Umbilical cord (tissue), 2 donors: ENCODE measurements around the gene FBXO31. TPM values are rescaled to one million over a fixed set of nuclear protein-coding genes. Genes with fewer than 3 reads are reported as not detected.
A peak's percentile ranks its signal among the peaks of the same experiment; 100 is the strongest.
"Not testable (repeated sequence)": the region's sequence is repeated elsewhere in the genome, so short reads cannot be mapped to it uniquely, and the experiment has no call there.

Experiments used
- DNase-seq: peaks from one replicate; pipeline ENCODE4 v3.0.0-alpha.2; 2015; ENCODE audit warnings: low spot score
- total RNA-seq: library from RNA; depleted of rRNA; stranded (reverse); fragments of >200 nt; gene quantifications from one replicate; pipeline ENCODE4 v1.2.3, GENCODE V29; 2014; ENCODE audit warnings: low replicate concordance; ENCODE audit not compliant: insufficient read depth

The FBXO31 gene
- total RNA-seq, 1 donor from 2014 or later, result 33.0 TPM

GRCh38 chr16:87365021-87365713 is 18.4 kb downstream of the FBXO31 start:
- DNase-seq, result no peak

DNA sequence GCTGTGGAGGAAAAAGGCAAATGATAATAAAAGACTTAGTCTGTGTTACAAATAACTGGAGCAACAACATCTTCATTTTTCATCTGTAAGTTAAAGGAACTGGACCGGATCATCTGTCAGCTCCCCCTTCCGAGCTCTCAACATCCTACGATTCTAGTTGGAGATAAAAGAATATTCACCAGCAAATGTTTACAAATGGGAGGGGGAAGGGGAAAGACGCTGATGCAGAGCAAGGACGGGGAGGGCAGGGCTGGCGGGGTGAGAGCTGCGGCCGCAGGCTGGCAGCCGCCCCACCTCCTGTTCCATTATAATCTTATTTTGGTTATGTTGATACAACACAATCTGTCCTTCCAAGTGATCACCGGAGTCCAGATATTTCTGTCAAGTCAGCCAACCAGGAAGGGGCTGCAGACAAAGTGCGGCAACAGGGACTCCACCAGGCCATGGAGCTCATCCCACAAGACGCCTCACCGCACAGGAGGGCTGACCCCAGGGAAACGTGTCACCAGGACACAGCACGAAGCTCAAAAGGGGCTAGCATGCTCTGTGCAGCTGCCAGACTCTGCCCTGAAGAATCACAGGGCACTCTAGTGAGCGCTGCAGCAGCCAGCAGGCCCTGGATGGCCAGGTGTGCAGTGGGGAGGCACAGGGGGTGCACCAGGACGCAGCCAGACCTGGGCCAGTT is 19.7 kb downstream of the FBXO31 start:
- no peak for DNase-seq

GRCh38 chr16:87362828-87363559 is 20.6 kb downstream of the FBXO31 start:
- DNase-seq, result not testable (repeated sequence)

- no peak for DNase-seq
Measured at GRCh38 chr16:87361916-87362619, 21.5 kb downstream of the FBXO31 start.

GRCh38 chr16:87360862-87361610 is 22.5 kb downstream of the FBXO31 start:
- no peak for DNase-seq

GRCh38 chr16:87359121-87359520 is 24.5 kb downstream of the FBXO31 start:
- no peak for DNase-seq

GRCh38 chr16:87358696-87359095 is 24.9 kb downstream of the FBXO31 start:
- DNase-seq, result no peak

GRCh38 chr16:87358250-87358649 is 25.3 kb downstream of the FBXO31 start:
- DNase-seq, result no peak

- DNase-seq, result no peak
Measured at GRCh38 chr16:87356491-87356853, 27.1 kb downstream of the FBXO31 start.

DNA sequence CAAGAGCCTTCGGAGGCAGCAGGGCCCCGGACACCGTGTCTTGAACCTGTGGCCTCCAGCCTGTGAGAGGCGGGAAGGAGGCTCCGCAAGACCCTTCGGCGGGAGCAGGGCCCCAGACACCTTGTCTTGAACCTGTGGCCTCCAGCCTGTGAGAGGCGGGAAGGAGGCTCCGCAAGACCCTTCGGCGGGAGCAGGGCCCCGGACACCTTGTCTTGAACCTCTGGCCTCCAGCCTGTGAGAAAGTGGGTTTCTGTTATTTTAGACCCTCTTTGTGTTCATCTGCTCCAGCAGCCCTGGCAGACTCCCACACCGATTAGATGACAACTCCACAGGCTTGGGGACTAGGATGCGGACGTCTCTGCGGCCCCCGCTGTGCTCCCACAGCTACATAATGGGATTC is 30.0 kb downstream of the FBXO31 start:
- DNase-seq, result no peak

- no peak for DNase-seq
Measured at GRCh38 chr16:87352818-87353217, 30.8 kb downstream of the FBXO31 start.

DNA sequence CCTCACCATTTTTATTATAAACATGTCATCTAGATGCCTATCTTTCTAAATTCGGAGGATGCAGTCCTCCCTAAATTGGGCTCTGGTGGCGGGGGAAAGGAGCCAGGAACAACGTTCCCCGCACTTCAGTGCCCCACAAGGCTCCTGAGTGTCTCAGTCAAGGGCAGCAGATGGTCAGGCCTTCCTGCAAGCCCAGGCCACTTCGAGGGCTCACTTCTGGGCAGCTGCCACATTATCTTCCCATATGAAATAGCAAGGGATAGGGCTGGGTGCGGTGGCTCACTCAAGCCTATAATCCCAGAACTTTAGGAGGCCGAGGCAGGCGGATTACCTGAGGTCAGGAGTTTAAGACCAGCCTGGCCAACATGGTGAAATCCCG is 32.3 kb downstream of the FBXO31 start:
- peak; percentile 78 for DNase-seq

DNA sequence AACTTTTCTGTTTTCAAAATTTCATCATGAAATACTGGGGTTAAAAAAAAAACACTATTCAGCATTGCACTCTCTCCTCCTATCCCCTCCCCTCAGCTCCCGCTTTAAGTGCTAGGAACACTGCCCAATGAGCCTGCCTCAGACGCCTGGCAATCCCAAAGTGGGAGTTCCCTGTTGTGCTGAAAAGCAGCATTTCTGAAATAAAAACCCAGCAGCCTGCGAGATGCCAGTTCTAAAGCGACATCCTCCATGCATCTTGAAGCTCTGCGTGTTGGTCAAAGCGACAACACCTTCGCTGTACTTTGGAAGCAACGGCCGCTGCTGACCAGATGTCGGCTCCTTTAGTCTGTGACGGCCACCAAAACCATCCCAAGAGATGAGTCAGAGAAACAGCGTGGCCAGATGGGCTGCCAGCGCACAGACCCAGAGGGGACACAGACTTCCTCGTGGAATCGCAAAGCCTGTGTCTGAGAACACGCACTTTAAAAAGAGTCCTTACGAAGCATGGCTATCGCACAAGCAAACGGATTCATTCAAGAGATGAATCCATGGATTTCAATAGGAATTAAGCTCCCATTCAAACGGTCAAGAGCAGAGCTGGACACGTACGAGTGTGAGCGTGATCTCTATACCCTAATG is 32.8 kb downstream of the FBXO31 start:
- DNase-seq, result peak; percentile 89

DNA sequence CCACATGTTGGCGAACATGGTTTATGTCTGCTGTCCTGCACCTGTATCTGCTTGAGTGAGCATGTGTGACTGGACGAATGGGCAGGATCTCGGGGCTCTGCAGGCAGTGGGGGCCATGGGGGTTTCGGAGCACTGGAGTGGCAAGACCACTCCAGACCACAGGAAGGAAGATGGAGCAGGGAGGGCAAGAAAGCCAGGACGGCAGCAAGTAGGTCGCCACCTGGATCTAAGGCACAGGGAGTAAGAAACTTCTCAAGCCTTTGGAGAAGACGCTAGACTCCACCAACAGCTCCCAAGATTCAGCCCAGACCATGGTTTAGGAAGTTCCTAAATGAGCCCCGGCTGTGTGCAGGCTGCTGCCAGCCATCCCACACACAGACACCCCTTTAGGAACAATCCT is 33.5 kb downstream of the FBXO31 start:
- no peak for DNase-seq

DNA sequence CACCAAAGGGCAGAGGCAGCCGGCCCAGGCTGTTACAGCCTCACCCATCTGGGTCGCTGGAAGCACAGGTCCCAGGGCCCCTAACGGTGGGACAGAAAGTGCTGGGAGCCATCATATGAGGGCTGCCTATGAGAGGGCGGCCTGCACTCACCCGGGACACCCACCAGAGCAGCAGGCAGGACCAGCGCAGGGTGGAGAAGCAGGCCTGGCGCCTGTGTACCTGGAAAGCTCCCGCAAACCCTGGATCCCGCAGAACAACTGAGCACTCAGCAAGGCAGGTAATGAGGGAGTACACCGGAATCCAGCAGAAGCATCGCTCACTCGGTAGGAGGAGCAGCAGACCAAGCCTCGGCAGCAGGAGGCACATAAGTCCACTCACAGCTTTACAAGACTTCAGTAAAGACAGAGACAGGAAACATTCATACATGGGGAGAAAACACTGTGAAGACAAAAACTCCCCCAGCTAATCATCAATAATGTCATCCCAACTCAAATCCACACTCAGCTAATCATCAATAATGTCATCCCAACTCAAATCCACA is 34.9 kb downstream of the FBXO31 start:
- DNase-seq, result no peak

- DNase-seq, result no peak
Measured at GRCh38 chr16:87347932-87348615, 35.5 kb downstream of the FBXO31 start.

GRCh38 chr16:87346517-87347060 is 37.0 kb downstream of the FBXO31 start:
- DNase-seq, result no peak

DNA sequence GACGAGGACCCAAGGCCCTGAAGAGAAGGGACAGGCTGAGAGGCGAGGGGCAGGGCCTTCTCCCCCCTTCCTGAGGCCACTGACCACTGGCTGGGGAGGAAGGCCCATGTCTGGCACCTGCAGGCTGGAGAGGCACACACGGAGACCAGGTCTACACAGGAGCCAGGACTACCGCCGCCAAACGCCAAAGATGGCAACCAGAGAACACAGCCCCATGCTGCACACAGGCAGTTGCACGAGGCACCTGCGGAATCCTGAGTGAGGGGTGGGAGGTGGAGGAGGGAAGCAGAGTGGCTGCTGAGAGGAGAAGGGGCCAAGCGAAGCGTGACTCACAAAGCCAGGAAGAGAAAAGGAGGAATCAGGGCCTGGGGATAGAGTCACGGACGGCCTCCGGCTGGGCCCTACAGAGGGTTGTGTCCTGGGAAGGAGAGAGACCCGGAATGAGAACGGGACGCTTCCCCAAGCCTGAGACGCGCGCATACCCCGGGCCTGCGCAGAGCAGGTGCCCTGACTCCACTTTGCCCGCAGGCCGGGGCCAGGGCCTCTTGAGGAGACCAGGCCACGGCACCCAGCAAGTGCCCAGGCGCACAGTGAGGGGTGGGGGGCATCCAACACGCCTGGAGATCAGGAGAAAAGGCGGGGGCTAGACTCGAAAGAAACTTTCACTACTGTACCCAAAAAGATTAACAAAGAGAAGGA is 37.7 kb downstream of the FBXO31 start:
- no peak for DNase-seq
